Activated CD4-positive, alpha-beta T cell treated with anti-CD3 and anti-CD28 coated beads for 1 hour (primary cell): ENCODE measurements around the gene TMEM223.
A peak's percentile ranks its signal among the peaks of the same experiment; 100 is the strongest.
"Not testable (repeated sequence)": the region's sequence is repeated elsewhere in the genome, so short reads cannot be mapped to it uniquely, and the experiment has no call there.

Experiments used
- DNase-seq: peaks from one replicate; pipeline ENCODE4 v3.0.0-alpha.2; 2020

Gene TMEM223, protein sequence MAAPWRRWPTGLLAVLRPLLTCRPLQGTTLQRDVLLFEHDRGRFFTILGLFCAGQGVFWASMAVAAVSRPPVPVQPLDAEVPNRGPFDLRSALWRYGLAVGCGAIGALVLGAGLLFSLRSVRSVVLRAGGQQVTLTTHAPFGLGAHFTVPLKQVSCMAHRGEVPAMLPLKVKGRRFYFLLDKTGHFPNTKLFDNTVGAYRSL

DNA sequence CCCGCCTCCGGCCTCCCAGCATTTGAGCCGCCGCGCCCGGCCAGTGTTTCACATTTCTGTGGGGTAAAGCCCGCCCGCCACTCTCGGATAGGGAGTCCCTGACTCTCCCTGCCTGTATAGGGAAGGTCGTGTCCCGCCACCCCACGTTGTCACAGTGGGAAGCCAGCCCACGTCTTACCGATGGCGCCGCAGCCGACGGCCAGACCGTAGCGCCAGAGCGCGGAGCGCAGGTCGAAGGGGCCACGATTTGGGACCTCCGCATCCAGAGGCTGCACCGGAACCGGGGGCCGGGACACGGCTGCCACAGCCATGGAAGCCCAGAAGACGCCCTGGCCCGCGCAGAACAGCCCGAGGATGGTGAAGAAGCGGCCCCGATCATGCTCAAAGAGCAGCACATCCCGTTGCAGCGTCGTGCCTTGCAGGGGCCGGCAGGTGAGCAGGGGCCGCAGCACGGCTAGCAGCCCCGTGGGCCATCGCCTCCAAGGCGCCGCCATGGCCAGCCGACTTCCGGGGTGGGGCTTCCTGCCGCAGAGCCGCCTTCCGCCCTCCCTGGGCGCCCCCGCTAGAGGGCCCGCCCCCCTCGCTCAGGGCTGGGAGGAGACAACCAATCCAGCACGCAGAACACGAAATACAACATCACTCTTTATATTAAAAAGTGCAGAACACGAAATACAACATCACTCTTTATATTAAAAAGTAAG is at the start of gene TMEM223:
Gene TMEM223 (minus strand): TSS at position 506 of the 701 bp plus-strand sequence. CDS start 12 bp downstream, at position 494.
- DNase-seq, result peak; percentile 82

DNA sequence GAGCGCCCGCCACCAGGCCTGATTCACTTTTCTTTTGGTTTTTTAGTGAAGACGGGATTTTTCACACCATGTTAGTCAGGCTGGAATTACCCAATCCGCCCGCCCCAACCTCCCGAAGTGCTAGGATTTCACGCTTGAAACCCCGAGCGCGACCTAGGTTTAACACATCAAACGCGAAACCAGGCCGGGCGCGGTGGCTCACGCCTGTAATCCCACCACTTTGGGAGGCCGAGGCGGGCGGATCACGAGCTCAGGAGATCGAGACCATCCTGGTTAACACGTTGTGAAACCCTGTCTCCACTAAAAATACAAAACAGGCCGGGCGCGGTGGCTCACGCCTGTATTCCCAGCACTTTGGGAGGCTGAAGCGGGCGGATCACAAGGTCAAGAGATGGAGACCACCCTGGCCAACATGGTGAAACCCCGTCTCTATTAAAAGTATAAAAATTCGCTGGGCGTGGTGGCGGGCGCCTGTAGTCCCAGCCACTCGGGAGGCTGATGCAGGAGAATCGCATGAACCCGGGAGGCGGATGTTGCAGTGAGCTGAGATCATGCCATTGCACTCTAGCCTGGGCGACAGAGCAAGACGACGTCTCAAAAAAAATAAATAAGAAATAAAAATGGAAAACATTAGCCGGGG is 49.0 kb upstream of the TMEM223 start:
- peak; percentile 65 for DNase-seq

DNA sequence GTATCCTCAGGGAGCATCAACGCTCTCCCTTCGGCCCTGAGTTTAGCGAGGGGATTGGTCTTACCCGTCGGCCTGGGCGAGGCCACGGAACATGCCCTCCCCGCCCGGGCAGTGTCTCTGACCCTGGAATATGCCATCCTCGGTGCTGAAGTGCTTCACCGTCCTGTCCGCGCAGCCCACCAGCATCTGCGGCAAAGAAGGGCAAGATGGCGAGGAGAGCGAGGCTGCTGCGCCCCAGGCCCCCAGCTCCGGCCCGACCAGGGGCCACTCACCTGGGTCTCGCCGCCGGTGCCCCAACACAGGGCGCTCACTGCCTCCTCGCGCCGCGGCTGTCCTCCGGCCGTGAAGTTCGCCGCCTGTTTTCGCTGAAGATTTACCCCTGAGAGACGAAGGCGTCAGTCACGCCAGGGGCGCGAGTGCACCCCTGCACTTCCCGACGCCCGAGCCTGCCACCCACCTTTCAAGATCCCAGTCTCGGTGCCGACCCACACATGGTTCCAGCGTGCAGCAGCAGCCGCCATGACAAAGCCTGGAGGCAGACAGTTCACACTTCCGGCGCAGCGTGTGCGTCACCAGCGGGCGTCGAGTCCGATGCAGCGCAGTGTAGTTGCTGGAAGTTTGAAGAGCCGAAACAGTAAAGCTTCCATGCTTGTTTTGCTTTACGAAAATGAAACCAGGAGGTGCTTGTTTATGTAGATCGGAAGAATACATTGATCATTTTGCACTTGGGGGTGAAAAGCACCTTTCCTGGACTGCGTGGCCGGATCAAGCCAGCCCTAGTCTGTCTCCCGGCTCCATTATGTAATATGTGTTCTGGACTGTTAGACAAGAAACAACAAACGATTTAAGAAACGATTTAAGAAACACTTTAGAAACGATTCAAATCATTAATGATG is 47.5 kb upstream of the TMEM223 start, which contains the start of gene WDR74:
Gene WDR74 (minus strand): TSS at position 541 of the 896 bp plus-strand sequence. CDS start 20 bp downstream, at position 521.
- DNase-seq, result peak; percentile 89

DNA sequence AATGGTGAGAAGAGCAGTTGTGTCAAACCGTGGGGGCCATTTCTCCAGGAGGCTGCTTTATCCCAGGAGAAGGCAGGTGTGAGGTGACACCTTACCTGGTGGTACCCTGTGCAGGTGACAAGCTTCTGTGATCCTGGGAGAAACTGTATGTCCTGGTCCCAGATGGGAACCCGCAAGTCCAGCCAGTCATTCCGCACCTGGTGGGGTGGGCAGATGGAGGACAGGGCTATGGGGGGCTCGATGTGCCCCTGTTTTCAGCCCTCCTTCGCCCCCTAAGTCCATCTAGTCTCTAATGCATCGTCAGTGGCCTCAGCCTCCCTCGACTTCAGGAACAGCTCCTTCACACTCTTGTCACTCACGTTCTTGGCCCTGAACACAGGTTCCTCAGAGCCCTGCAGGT is 43.5 kb upstream of the TMEM223 start:
- DNase-seq, result no peak

DNA sequence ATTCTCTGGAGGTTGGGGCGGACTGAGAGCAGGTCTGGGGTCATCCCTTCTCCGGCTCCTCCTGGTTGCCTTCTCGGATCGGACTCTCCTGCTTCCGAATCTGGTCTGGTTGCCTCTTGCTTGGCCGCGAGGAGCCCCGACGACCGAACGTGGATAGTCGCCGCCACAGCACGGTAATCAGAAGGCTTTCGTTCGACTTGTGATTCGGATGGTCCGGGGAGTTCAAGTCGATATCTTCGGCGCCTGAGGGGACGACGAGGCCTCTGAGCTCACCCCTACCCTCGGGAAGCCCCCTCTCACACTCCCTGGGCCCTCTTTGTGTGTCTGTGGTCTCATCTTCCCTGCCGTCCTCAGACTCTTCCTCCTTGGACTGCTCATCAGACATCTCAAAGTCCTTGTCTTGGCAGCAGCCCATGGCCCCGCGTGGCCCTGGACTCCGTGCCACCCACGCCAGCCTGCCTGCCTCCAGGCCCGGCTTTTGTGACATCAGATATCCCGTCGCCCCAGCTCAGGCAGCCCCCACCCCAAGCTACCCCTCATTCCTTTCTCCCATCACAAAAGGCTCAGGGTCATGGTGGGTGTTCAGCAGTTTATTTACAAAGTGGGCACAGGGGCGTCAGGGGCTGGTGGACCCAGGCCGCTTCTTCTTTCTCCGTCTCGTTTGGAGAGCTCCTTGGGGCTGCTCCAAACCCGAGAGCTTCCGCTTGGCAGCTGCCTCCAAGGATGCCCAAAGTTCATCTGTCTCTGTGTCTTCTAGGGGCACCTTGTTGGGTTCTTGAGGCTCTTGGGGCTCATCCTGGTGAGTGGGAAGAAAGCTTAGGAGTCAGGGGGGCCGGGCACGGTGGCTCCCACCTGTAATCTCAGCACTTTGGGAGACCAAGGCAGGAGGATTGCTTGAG is 40.8 kb upstream of the TMEM223 start, which contains the start of gene TEX54:
Gene TEX54 (minus strand): TSS at position 506 of the 899 bp plus-strand sequence.
- DNase-seq, result no peak

DNA sequence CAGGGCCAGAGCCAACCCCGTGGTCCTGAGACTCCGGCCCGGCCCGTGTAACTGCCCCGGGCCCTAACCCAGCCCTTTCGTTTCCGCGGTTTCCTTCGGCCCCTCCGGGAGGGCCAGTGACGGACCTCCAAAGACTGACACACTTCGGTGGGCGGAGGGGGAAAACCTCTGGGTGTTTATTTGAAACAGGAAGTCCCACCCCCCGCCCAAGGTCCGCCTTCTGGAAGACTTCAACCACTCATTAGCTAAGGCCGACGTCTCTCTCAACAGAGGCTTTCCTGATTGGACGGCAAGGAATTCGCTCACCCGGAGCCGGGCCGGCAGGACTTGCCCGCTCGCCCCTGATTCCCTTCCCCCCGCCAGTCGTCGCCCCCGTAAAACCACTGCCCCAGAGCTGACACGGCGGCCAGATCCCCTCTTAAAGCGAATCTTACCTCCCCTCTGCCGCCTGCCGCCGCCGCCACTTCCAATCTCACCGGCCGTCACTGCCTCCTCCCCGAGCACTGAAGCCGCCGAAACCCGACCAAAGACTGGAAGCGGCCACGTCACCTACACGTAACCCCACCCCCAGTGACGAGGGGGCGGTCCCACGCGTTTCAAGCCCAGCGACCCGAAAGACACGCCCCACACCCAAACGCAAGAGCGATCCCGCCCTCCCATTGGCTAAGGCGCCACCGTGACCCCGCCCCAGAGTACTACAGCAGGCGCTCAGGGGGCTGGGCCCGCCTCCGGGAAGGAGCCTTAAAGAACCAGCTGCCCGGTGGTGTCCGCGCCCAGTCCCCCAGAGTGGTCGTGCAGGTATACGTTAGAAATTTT is 39.9 kb upstream of the TMEM223 start, which contains the start of gene STX5:
Gene STX5 (minus strand): TSS at position 532 of the 816 bp plus-strand sequence. CDS start 808 bp downstream, outside the sequence.
- DNase-seq, result peak; percentile 99

DNA sequence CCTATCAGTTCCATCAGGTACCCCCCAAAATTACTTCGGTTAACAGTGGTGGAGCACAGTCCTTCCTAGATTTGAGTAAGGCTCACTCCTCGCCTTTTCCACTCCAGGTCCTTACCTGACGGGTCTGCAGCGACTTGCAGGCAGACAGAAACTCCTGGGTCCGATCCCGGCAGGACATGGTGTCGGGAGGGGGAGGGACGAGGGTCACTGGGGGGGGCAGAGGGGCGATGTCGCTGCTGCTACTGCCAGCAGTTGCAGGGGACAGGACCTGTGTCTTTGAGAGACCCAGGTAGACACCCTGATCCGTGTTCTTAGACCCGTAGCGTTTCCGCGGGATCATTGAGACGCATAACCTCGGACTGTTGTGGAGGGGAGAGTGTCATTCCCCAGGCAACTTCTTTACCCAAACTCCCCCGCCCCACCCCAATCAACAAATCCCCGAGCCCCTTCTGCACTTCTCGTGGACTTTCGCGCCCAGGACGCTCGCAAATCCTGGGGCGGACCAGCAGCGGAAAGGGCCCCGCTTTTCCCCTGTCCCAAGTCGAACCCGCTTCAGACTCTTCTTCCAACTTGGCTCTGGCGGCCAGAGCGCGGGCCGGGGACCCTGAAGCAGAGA is 39.2 kb upstream of the TMEM223 start:
- DNase-seq, result no peak

DNA sequence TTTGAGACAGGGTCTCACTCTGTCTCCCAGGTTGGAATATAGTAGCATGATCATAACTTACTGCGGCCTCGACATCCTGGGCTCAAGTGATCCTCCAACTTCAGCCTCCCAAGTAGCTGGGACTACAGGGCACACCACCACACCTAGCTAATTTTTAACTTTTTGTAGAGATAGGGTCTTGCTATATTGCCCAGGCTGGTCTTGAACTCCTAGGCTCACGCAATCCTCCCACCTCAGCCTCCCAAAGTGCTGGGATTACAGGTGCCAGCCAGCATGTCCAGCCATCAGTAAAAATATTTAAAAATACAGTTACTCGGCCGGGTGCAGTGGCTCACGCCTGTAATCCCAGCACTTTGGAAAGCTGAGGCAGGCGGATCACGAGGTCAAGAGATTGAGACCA is 36.3 kb upstream of the TMEM223 start:
- not testable (repeated sequence) for DNase-seq

DNA sequence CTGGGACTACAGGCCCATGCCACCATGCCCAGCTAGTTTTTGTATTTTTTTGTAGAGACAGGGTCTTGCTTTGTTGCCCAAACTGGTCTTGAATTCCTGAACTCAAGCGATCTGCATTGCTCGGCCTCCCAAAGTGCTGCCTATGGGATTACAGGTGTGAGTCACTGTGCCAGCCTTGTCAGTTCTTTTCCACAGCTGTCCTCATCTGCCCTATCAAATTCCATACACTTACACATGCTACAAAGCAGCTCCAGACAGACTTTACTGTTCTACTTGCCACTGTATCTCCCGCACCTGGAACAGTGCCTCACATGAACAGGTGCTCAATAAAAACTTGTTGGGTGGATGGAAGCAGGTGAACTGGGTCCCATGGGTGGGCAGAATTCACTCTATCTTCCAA is 31.9 kb upstream of the TMEM223 start:
- no peak for DNase-seq

DNA sequence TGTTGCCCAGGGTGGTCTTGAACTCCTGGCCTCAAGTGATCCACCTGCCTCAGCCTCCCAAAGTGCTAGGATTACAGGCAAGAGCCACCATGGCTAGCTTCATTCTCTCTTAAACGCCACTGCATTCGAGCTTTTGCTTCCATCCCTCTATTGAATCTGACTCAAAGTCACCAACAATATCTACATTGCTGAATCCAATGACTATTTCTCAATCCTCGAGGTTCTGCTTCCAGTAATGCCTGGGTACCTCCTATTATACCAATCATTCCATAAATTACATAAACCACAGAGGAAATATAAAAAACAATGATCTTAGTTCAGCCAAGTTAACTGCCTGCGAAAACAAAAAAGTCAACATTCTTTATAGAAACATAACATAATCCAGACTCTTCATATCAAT is 25.3 kb upstream of the TMEM223 start:
- no peak for DNase-seq

DNA sequence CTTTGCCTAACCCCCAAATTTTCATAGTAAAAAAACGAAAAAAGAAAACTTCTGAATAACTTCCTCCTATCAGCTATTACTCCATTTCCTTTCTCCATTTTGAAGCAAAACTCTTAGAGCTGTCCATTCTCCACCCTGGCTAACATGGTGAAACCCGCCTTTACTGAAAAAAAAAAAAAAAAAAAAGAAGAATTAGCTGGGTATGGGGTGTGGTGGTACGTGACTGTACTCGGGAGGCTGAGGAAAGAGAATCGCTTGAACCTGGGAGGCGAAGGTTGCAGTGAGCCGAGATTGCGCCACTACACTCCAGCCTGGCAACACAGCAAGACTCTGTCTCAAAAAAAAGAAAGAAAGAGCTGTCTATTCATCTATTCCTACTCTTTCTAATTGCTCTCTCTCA is 24.8 kb upstream of the TMEM223 start:
- DNase-seq, result no peak

DNA sequence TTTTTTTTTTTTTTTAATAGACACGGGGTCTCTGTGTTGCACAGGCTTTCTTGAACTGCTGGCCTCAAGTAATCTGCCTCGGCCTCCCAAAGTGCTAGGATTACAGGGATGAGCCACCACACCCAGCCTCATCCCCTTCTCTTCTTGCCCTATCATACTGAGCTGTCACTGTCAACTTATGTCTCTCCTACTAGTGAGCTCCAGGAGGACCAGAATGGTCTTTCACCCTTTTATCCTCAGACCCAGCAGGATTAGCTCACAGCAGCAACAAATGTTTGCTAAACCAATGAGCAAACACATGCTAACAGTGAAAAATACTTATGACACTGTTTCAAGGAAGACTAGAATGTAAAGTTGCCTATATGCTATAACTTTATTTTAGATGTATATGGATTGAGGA is 19.9 kb upstream of the TMEM223 start:
- DNase-seq, result no peak

DNA sequence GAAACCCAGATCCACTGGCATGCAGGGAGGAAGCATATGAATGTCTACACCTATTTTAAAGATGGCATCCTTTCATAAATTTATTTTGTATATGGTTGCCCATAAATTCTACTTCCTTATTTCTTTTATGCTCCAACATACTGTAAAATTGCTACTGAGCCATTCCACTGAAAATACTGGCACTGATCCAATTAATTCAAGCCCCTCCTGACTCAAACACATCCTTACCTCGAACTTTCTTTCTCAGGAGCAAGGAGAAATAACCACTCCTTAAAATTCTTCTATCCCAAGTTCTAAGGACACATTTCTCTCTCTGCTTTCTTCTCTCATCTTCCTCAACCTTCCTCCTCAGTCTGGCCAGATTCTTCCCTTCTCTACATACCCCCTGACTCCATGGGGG is 18.9 kb upstream of the TMEM223 start:
- DNase-seq, result no peak

DNA sequence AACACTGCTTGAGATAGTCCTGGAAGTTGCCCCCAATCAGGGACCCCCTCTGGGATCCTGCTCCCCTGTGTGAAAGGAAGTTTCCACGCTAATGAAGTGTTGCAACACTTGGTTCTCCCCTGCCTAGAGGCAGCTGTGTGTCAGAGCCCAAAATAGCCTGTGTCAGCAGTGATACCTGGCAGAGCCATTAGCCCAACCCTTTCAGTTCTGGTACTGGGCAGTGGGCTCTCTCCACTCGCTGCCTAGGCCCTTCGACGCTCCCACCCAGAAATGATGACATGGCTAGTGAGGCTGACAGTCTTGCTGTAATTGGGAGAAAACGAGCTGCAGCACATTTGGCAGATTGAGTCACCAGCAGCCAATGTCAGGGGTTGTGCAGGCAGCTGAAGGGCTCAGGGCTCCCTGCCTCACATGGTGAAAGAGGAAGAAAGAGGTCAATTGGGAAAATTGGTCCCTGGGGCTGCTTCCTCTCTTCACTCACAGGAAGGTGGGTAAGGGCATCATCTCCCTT is 14.9 kb upstream of the TMEM223 start:
- no peak for DNase-seq

DNA sequence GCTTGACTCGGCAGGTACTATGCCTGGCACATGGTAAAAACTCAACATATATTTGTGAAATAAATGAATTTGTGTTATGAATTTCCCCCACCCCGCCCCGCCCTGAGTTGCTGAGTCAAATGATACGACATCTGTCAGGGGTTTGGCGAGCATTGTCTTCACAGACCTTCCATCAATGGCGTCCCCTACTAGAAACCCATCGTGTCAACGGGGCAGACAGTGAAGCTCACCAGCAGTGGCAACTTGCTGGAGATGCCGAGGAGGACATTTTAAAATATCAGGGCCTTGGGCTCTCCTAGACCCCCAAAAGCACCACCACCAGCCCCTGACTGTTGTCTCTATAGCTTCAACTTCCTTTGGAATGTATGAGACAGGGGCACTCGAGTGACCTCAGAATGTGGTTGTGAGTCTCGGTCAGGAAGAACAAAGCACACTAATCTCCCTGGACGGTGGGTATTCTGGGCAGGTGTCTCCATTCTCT is 14.2 kb upstream of the TMEM223 start:
- DNase-seq, result no peak

DNA sequence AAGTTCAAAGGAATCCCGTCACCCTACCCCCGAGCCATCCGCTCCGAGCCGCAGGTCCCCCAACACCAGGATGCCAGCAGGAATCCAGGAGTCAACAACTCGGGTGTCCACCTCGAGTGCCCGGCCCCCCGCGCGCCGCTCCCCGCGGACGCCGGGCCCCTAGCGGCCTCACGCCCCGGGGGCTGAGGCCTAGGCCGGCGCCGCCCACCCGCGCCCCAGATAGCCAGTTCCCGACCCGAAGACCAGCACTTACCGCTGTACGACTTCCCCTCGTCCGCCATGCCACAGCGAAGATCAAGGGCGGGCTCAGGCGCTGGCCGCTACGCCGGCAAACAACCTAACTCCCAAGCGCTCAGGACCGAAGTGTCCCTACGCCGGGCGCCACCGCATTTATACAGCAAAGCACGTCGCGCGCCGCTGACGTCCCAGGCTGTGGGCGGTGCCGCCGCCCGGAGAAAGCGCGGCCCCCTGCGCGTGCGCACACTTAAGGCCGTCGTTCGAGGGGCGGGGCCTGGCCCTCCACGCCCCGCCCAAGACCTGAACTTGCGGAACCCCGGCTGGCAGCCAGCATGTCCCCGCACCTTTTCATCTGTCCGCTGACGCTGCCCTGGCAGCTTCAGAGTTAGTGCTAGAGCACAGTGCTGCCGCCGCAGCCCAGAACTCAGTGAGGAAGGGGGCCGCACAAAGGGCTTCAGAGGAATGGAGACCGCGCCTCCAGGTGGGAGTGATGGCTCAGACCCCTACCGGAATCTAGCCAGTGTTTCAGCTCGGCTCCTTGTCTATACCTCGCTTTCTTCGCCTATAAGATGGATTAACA is 13.5 kb upstream of the TMEM223 start, which contains the start of gene NXF1:
Gene NXF1 (minus strand): TSS at position 365 of the 817 bp plus-strand sequence. CDS start 84 bp downstream, at position 281.
- peak; percentile 96 for DNase-seq

DNA sequence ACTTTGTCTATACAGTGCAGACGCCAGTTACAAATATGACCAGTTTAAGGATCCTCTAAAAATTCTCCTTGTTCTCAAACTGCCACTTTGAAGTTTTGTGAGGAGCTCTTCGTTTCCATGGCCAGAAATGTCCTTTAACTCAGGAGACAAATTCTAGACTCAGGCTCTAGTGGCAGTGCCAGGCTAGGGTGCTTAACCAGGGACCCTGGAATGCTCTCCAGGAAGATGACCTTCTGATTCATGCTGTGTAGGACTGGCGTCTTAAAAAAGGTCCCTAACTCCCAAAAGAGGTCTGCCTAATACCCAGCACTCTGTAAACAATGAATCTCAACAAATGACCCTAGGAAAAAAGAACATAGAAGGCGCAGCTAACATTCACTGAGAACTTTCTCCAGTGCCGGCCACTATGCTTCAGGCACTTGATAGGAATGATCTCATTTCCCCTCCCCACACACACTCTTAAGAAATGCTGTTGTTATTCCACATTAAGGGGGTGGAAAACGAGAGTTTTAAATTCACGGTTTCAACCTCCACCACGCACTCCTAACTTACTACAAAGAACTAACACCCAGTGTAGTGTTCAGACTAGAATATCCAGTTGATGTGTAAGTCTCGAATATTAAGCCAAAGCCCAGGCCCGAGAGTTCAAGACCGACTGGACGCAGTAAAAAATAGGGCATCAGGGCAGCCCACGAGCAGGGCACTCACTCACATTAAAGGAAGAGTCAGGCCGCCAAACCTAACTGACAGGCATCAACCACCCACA is 12.7 kb upstream of the TMEM223 start:
- no peak for DNase-seq

DNA sequence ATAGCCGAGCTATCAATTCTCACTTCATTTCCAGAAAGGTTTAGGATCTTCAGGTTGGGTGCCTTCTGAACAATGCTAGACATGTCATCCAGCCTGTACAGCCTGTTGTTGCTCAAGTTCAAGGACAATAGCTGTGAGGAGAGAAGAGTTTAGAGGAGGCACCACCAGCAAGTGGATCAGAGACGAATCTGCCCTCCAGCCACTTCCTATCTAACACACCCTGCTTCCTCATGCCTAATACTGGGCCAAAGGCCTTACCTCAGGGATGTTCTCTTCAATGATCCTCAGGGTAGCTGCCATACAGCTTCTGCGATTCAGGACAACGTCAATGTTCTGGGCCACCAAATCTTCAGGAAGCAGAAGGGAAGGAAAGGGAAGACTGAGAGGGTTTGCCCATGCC is 9.3 kb upstream of the TMEM223 start:
- no peak for DNase-seq
